Right lobe of liver (tissue), 4 donors: ENCODE measurements around the gene AHCYL2.

Experiments used
- POLR2A ChIP-seq: fragments of 450-650 bp; IDR thresholded peaks from one replicate; pipeline ENCODE4 v1.6.1; 2017; ENCODE audit warnings: antibody characterized with exemption, mild to moderate bottlenecking
- TF ChIP-seq, protein P1 (sequence below), 4 donors: fragments of 200-600 bp in 3 of 4; fragments of 450-650 bp in 1 of 4; IDR thresholded peaks; one replicate each; pipeline versions ENCODE4 v1.5.1 to v1.8.0; 2016 to 2022; ENCODE audit warnings: antibody characterized with exemption in 4 of 4, mild to moderate bottlenecking in 2 of 4
- donor health status: DM: no; HTN: no; CAD: no.
- donor health status: DM: no; HTN: no; CAD: no.
- donor health status: DM: no; HTN: yes; CAD: no.

GRCh38 chr7:129262324-129262723, 37.5 kb downstream of the AHCYL2 start:
- TF ChIP-seq POLR2A, result no peak
- TF ChIP-seq, protein P1, sequence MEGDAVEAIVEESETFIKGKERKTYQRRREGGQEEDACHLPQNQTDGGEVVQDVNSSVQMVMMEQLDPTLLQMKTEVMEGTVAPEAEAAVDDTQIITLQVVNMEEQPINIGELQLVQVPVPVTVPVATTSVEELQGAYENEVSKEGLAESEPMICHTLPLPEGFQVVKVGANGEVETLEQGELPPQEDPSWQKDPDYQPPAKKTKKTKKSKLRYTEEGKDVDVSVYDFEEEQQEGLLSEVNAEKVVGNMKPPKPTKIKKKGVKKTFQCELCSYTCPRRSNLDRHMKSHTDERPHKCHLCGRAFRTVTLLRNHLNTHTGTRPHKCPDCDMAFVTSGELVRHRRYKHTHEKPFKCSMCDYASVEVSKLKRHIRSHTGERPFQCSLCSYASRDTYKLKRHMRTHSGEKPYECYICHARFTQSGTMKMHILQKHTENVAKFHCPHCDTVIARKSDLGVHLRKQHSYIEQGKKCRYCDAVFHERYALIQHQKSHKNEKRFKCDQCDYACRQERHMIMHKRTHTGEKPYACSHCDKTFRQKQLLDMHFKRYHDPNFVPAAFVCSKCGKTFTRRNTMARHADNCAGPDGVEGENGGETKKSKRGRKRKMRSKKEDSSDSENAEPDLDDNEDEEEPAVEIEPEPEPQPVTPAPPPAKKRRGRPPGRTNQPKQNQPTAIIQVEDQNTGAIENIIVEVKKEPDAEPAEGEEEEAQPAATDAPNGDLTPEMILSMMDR (IDR thresholded peaks at IDR 0.05), result no peak
